HG02970 (cell line): Measurements from ENCODE around the gene TRAPPC14.

Experiments used
- ATAC-seq: cut with Tn5 transposase; IDR thresholded peaks from one replicate; pipeline ENCODE4 v1.9.1; 2021; ENCODE audit warnings: mild to moderate bottlenecking, moderate library complexity, moderate number of reproducible peaks; ENCODE audit not compliant: unreplicated experiment, low FRiP score

The TRAPPC14 gene

GRCh38 chr7:100127866-100128636 lies 30.5 kb downstream of the TRAPPC14 start:
- ATAC-seq, result peak; percentile 12

GRCh38 chr7:100126931-100127865 lies 31.3 kb downstream of the TRAPPC14 start, which contains the start of gene MBLAC1:
MBLAC1 (plus strand) TSS chr7:100126967; CDS start chr7:100127396, 429 bp downstream.
- peak; percentile 65 for ATAC-seq

GRCh38 chr7:100126239-100126930 lies 32.1 kb downstream of the TRAPPC14 start:
- ATAC-seq, result no peak

- no peak for ATAC-seq
These were observed 34.0 kb downstream of the TRAPPC14 start for GRCh38 chr7:100124301-100125230.

- ATAC-seq, result no peak
These were observed 36.0 kb downstream of the TRAPPC14 start for GRCh38 chr7:100122568-100122967.

GRCh38 chr7:100122067-100122466 lies 36.5 kb downstream of the TRAPPC14 start:
- ATAC-seq, result no peak

GRCh38 chr7:100120733-100121036 lies 37.8 kb downstream of the TRAPPC14 start:
- ATAC-seq, result no peak

GRCh38 chr7:100119970-100120732 lies 38.4 kb downstream of the TRAPPC14 start:
- ATAC-seq, result peak; percentile 33

- peak; percentile 73 for ATAC-seq
These were observed 39.2 kb downstream of the TRAPPC14 start, which contains the start of the genes CNPY4 and TAF6 for GRCh38 chr7:100119072-100119969. CNPY4 (plus strand) TSS chr7:100119634; CDS start chr7:100119745, 111 bp downstream. TAF6 (minus strand) TSS chr7:100119358; CDS start chr7:100114209, 5,149 bp downstream.

GRCh38 chr7:100118388-100119071 lies 40.0 kb downstream of the TRAPPC14 start:
- no peak for ATAC-seq

GRCh38 chr7:100115026-100115425 lies 43.5 kb downstream of the TRAPPC14 start:
- ATAC-seq, result no peak

- ATAC-seq, result no peak
These were observed 46.6 kb downstream of the TRAPPC14 start for GRCh38 chr7:100111914-100112313.

GRCh38 chr7:100111156-100111555 lies 47.4 kb downstream of the TRAPPC14 start:
- no peak for ATAC-seq

GRCh38 chr7:100109521-100110163 lies 48.9 kb downstream of the TRAPPC14 start:
- ATAC-seq, result no peak

GRCh38 chr7:100107890-100108289 lies 50.6 kb downstream of the TRAPPC14 start:
- ATAC-seq, result no peak

- no peak for ATAC-seq
These were observed 51.3 kb downstream of the TRAPPC14 start for GRCh38 chr7:100107125-100107737.
